SK-N-SH (cell line): ENCODE measurements around the gene CORO6. TPM values are rescaled to one million over a fixed set of nuclear protein-coding genes. Genes with fewer than 3 reads are reported as not detected.

ENCODE experiments used
- CTCF ChIA-PET: fragments of 300-600, 350-600 bp; formaldehyde crosslinking; extraction: SDS; loops from one replicate; lab custom pipeline; 2021; lab: Yijun Ruan, JAX
- POLR2A ChIA-PET: fragments of 350-600 bp; sonication (Branson Sonifier 250); formaldehyde crosslinking; extraction: SDS; loops from one replicate; lab custom pipeline; 2020; ENCODE audit warnings: antibody characterized with exemption, inconsistent platforms; lab: Yijun Ruan, JAX
- DNase-seq: peaks from one replicate; pipeline ENCODE4 v3.0.0; 2012
- H2AFZ ChIP-seq: fragments of 200-600 bp; sonication (generic); 2 replicates; pipeline ENCODE4 v1.8.1; 2016; ENCODE audit warnings: antibody characterized with exemption, mild to moderate bottlenecking, low read depth
- H3F3A ChIP-seq: fragments of 200-600 bp; sonication (generic); replicated peaks from 2 replicates; pipeline ENCODE3; 2016; ENCODE audit warnings: antibody characterized with exemption, mild to moderate bottlenecking; ENCODE audit not compliant: insufficient read depth
- H3K27ac ChIP-seq, 2 experiments: fragments of 200-500 bp in 1 of 2; fragments of 200-600 bp in 1 of 2; sonication (Bioruptor generic) in 1 of 2; sonication (generic), shearing (Covaris generic) in 1 of 2; 2 replicates each; pipeline versions ENCODE4 v1.5.1 to v1.6.1; 2014 to 2016; ENCODE audit warnings: low read depth in 2 of 2, inconsistent platforms in 1 of 2, low read length in 1 of 2, mild to moderate bottlenecking in 1 of 2, mixed read lengths in 1 of 2
- H3K27me3 ChIP-seq: fragments of 200-600 bp; sonication (generic), shearing (Covaris generic); 2 replicates; pipeline ENCODE4 v1.6.1; 2016; ENCODE audit warnings: mixed run types; ENCODE audit not compliant: insufficient read depth
- H3K36me3 ChIP-seq, 2 experiments: fragments of 200-500 bp in 1 of 2; fragments of 200-600 bp in 1 of 2; sonication (Bioruptor generic) in 1 of 2; sonication (generic) in 1 of 2; replicated peaks in 1 of 2; 2 replicates each; pipeline versions ENCODE3 to v1.5.1; 2014 to 2016; ENCODE audit warnings: low read length in 1 of 2, mild to moderate bottlenecking in 1 of 2; ENCODE audit not compliant: insufficient read depth in 2 of 2, control insufficient read depth in 1 of 2
- H3K4me1 ChIP-seq, 2 experiments: fragments of 200-500 bp in 1 of 2; fragments of 200-600 bp in 1 of 2; sonication (Bioruptor generic) in 1 of 2; sonication (generic), shearing (Covaris generic) in 1 of 2; 2 replicates each; pipeline versions ENCODE4 v1.5.1 to v1.6.1; 2014 to 2016; ENCODE audit warnings: low read depth in 1 of 2, low read length in 1 of 2, mixed run types in 1 of 2; ENCODE audit not compliant: insufficient read depth in 2 of 2, control insufficient read depth in 1 of 2
- H3K4me2 ChIP-seq: fragments of 200-600 bp; sonication (generic), shearing (Covaris generic); 2 replicates; pipeline ENCODE4 v1.6.1; 2017; ENCODE audit warnings: mixed run types
- H3K4me3 ChIP-seq, 2 experiments: fragments of 200-500 bp in 1 of 2; fragments of 200-600 bp in 1 of 2; sonication (Bioruptor generic) in 1 of 2; sonication (generic), shearing (Covaris generic) in 1 of 2; 2 replicates each; pipeline versions ENCODE4 v1.5.1 to v1.8.1; 2014 to 2016; ENCODE audit warnings: low read depth in 2 of 2, inconsistent platforms in 1 of 2, low read length in 1 of 2, mild to moderate bottlenecking in 1 of 2, mixed read lengths in 1 of 2, moderate library complexity in 1 of 2
- H3K79me2 ChIP-seq: fragments of 200-600 bp; sonication (generic); 2 replicates; pipeline ENCODE4 v1.8.1; 2017; ENCODE audit warnings: mild to moderate bottlenecking; ENCODE audit not compliant: insufficient read depth
- H3K9ac ChIP-seq: fragments of 200-600 bp; sonication (generic); 2 replicates; pipeline ENCODE4 v1.6.1; 2017; ENCODE audit warnings: mixed run types
- H3K9me2 ChIP-seq: fragments of 200-600 bp; sonication (generic); 2 replicates; pipeline ENCODE4 v1.6.1; 2017; ENCODE audit warnings: mixed run types
- H3K9me3 ChIP-seq: fragments of 200-600 bp; sonication (generic); 2 replicates; pipeline ENCODE4 v1.6.1; 2017; ENCODE audit warnings: mixed run types, mild to moderate bottlenecking, moderate library complexity
- H4K20me1 ChIP-seq: fragments of 200-600 bp; sonication (generic); 2 replicates; pipeline ENCODE4 v1.6.1; 2017; ENCODE audit warnings: mild to moderate bottlenecking, mixed run types; ENCODE audit not compliant: insufficient read depth
- ELF1 ChIP-seq: IDR thresholded peaks from 2 replicates; pipeline ENCODE4 v1.4.0; 2012
- GATA2 ChIP-seq: sonication (generic); formaldehyde crosslinking; IDR thresholded peaks from 2 replicates; pipeline ENCODE4 v1.5.0; 2020; ENCODE audit warnings: mild to moderate bottlenecking, missing genetic modification reagents
- NRF1 ChIP-seq: IDR thresholded peaks from 2 replicates; pipeline ENCODE4 v1.6.1; 2012; ENCODE audit warnings: low read depth, mild to moderate bottlenecking, low read length
- PBX3 ChIP-seq: IDR thresholded peaks from 2 replicates; pipeline ENCODE4; 2012
- REST ChIP-seq: IDR thresholded peaks from 2 replicates; pipeline ENCODE4 v1.6.1; 2012; ENCODE audit warnings: mild to moderate bottlenecking, low read depth, low read length, moderate library complexity
- RXRA ChIP-seq: IDR thresholded peaks from 2 replicates; pipeline ENCODE4 v1.4.0; 2012; ENCODE audit warnings: low read depth, mild to moderate bottlenecking, borderline replicate concordance
- SIN3A ChIP-seq: IDR thresholded peaks from 2 replicates; pipeline ENCODE4 v1.6.1; 2012; ENCODE audit warnings: low read depth, mild to moderate bottlenecking, low read length, moderate library complexity, borderline replicate concordance
- TAF1 ChIP-seq: IDR thresholded peaks from 2 replicates; pipeline ENCODE4 v1.6.1; 2012; ENCODE audit warnings: low read depth, mild to moderate bottlenecking, low read length, moderate library complexity, borderline replicate concordance
- WGBS: methylation state at CpG from one replicate; pipeline ENCODE4 v1.1.6; 2017; ENCODE audit warnings: low lambda C conversion rate; 5-methylcytosine and 5-hydroxymethylcytosine counted together
- polyA plus RNA-seq, 3 experiments: library from polyadenylated mRNA; depleted of rRNA; stranded (reverse); fragments of >200 nt; gene quantifications; 2 replicates each; pipeline ENCODE4 v1.2.3, GENCODE V29; 2012
- TF ChIP-seq, protein P1 (sequence below): fragments of 150-350 bp; IDR thresholded peaks from 2 replicates; pipeline ENCODE4 v1.6.1; 2016; ENCODE audit warnings: mild to moderate bottlenecking, low read depth, low read length

CORO6 gene
- polyA plus RNA-seq, 1 of the 3 experiments (the other 2 are of a cell fraction): 18.4 TPM

GRCh38 chr17:29584452-29585079, 38.1 kb downstream of the CORO6 start:
- H3K36me3 ChIP-seq: peaks cover under 1 to 32% of the 10 kb centered on the region in 2 experiments
- ChIA-PET POLR2A (no interaction called here), CTCF (interaction anchor here (1.3 to 12.7 kb wide), 4 partner anchors 7 to 221 kb away, joined by 3 to 166 read pairs (median 64); partner anchors contain the start of genes ABHD15, ANKRD13B and TP53I13)
- peaks cover 5% of the 10 kb centered on the region for H3F3A ChIP-seq
- DNase-seq: peak; percentile 25
- H4K20me1 ChIP-seq: peaks cover 73% of the 10 kb centered on the region
- TF ChIP-seq SIN3A (no peak), GATA2 (CRISPR knock-in tag) (no peak), REST (no peak), RXRA (no peak), TAF1 (no peak), NRF1 (no peak), PBX3 (no peak), ELF1 (no peak)
- TF ChIP-seq, protein P1, sequence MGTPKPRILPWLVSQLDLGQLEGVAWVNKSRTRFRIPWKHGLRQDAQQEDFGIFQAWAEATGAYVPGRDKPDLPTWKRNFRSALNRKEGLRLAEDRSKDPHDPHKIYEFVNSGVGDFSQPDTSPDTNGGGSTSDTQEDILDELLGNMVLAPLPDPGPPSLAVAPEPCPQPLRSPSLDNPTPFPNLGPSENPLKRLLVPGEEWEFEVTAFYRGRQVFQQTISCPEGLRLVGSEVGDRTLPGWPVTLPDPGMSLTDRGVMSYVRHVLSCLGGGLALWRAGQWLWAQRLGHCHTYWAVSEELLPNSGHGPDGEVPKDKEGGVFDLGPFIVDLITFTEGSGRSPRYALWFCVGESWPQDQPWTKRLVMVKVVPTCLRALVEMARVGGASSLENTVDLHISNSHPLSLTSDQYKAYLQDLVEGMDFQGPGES: no peak
- no peak overlapping the region; a peak in 1 of 4 replicates for H3K27ac ChIP-seq
- 86% methylated on average over 11 of the region's 12 CpGs for WGBS
- no peaks in the 10 kb centered on the region for H3K9me3 ChIP-seq
- H3K9me2 ChIP-seq: no peaks in the 10 kb centered on the region
- peaks cover 12 to 46% of the 10 kb centered on the region in 2 experiments; a peak in 3 of 4 replicates for H3K4me1 ChIP-seq
- H3K4me2 ChIP-seq: 0 out of 2 replicates have a peak overlapping the region, but pooled peaks have one; percentile 15
- H3K27me3 ChIP-seq: no peaks in the 10 kb centered on the region
- no peak overlapping the region for H2AFZ ChIP-seq
- H3K9ac ChIP-seq: no peak overlapping the region
- no peak overlapping the region for H3K4me3 ChIP-seq
- H3K79me2 ChIP-seq: peaks cover 74% of the 10 kb centered on the region
